ENCODE data around the gene RFPL3. TPM values are rescaled to one million over a fixed set of nuclear protein-coding genes. Genes with fewer than 3 reads are reported as not detected.

The RFPL3 gene
- total and polyA plus RNA-seq, 8 donors: not detected

DNA sequence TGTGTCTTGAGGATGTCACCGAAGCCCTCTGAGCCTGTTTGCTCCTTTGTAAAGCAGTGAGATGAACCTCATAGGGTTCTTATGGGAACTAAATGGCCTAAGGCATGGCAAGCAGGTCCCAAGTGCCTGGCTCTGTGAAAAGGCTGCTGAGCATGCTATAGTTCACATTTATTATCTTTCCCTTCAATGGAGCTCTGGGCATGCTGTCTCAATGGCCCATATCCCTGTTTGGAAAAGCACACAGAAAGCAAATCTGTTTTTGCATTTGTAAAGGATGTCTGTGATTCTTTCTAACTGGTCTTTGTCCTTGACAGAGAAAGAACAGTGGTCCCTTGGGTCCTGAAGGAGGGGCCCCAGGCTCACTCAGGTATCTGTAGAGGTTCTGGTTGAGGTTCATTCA, 28.0 kb downstream of the RFPL3 start:
- no peaks in the 10 kb centered on the region for H3K27me3 ChIP-seq
- peaks cover 27 to 58% (median 55%) of the 10 kb centered on the region in 4 donors for H3K36me3 ChIP-seq
- TF ChIP-seq CTCF (IDR thresholded peaks at IDR 0.05) (no peak), POLR2A (IDR thresholded peaks at IDR 0.05) (no peak), EP300 (IDR thresholded peaks at IDR 0.05) (no peak)
- no peak for DNase-seq
- no peak overlapping the region for H3K4me3 ChIP-seq
- H3K27ac ChIP-seq: no peak overlapping the region
- intact Hi-C loops (cut with DNase I; ENCODE audit: low total_unique reads): no loop called here
- H3K4me1 ChIP-seq: no peaks in the 10 kb centered on the region
- no peaks in the 10 kb centered on the region for H3K9me3 ChIP-seq
- WGBS, 5 donors: 96 to 100% (median 98%) methylated on average over 1 of the region's 1 CpG; no CpG with 5 or more reads in 1 of the 5 donors

GRCh38 chr22:32389685-32390084, 32.0 kb downstream of the RFPL3 start:
- Histone ChIP-seq H3K4me1 (no peaks in the 10 kb centered on the region), H3K4me3 (no peak overlapping the region), H3K9me3 (no peaks in the 10 kb centered on the region), H3K36me3 (peaks cover 65 to 98% (median 95%) of the 10 kb centered on the region in 4 donors), H3K27ac (no peak overlapping the region), H3K27me3 (no peaks in the 10 kb centered on the region)
- WGBS, 5 donors: 75 to 84% (median 82%) methylated on average over 4 of the region's 4 CpGs
- TF ChIP-seq POLR2A (IDR thresholded peaks at IDR 0.05): no peak
- DNase-seq: peak in 1 of 2 donors; percentile 51
- intact Hi-C loops (cut with DNase I; ENCODE audit: low total_unique reads): no loop called here

DNA sequence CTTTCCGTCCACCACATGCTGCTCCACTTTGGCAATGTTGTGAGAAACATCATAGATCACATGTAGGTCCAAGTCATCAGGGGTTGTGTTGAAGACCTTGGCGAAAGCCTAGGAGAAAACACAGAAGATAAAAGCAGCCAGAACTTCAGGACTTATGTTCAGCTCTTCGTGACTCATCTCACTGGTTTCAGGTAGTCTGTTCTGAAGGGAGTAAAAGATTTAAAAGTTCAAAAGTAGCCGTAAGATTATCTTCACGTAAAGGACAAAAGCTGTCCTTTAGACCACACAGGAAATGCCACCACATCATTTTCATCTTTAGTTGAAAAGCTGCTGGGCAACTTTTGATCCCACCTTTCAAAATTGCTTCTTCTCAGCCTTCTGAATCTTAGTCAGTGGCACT, 37.4 kb downstream of the RFPL3 start:
- 84 to 94% (median 91%) methylated on average over 5 of the region's 5 CpGs for WGBS, 5 donors
- Histone ChIP-seq H3K36me3 (peaks cover 83 to 100% (median 100%) of the 10 kb centered on the region in 4 donors), H3K9me3 (no peaks in the 10 kb centered on the region), H3K4me1 (no peaks in the 10 kb centered on the region), H3K27me3 (no peaks in the 10 kb centered on the region), H3K27ac (no peak overlapping the region), H3K4me3 (no peak overlapping the region)
- TF ChIP-seq POLR2AphosphoS5 (IDR thresholded peaks at IDR 0.05) (no peak), POLR2A (IDR thresholded peaks at IDR 0.05) (no peak), CTCF (IDR thresholded peaks at IDR 0.05) (no peak), EP300 (IDR thresholded peaks at IDR 0.05) (no peak)
- DNase-seq: no peak
- intact Hi-C loops (cut with DNase I; ENCODE audit: low total_unique reads): no loop called here

- peaks cover 86 to 100% (median 100%) of the 10 kb centered on the region in 4 donors for H3K36me3 ChIP-seq
- 67 to 88% (median 84%) methylated on average over 1 of the region's 1 CpG for WGBS, 5 donors
Measured at GRCh38 chr22:32396255-32396654, 38.6 kb downstream of the RFPL3 start.

More at GRCh38 chr22:32396255-32396654, 38.6 kb downstream of the RFPL3 start:
- TF ChIP-seq CTCF (IDR thresholded peaks at IDR 0.05): no peak
- TF ChIP-seq POLR2AphosphoS5 (IDR thresholded peaks at IDR 0.05): no peak
- TF ChIP-seq POLR2A (IDR thresholded peaks at IDR 0.05): no peak
- TF ChIP-seq EP300 (IDR thresholded peaks at IDR 0.05): no peak
- intact Hi-C loops (cut with DNase I; ENCODE audit: low total_unique reads): no loop called here
- no peak overlapping the region for H3K27ac ChIP-seq
- no peaks in the 10 kb centered on the region for H3K27me3 ChIP-seq
- no peaks in the 10 kb centered on the region for H3K9me3 ChIP-seq
- H3K4me3 ChIP-seq: no peak overlapping the region
- H3K4me1 ChIP-seq: no peaks in the 10 kb centered on the region
- DNase-seq: no peak
